K562 (cell line): ENCODE results near the gene CLCNKA. TPM values are rescaled to one million over a fixed set of nuclear protein-coding genes. Genes with fewer than 3 reads are reported as not detected.
A peak's percentile ranks its signal among the peaks of the same experiment; 100 is the strongest.

Experiments
- ARNT ChIP-seq, 2 experiments: fragments of 450-650 bp; IDR thresholded peaks; 2 replicates each; pipeline ENCODE4 v1.6.1; 2016; ENCODE audit warnings: mild to moderate bottlenecking in 1 of 2
- CBFA2T3 ChIP-seq: fragments of 450-650 bp; IDR thresholded peaks from 2 replicates; pipeline ENCODE4 v1.6.1; 2017
- ETV1 ChIP-seq: fragments of 450-650 bp; conservative IDR thresholded peaks from 2 replicates; pipeline ENCODE4 v1.6.1; 2016; ENCODE audit warnings: missing genetic modification characterization, control low read depth, low read depth, missing compliant biosample characterization
- ETV6 ChIP-seq, 3 experiments: fragments of 150-350 bp in 1 of 3; sonication (generic) in 1 of 3; formaldehyde crosslinking in 1 of 3; IDR thresholded peaks; 2 replicates each; pipeline versions ENCODE4 v1.6.1 to v1.8.0; 2014 to 2022; ENCODE audit warnings: borderline replicate concordance in 2 of 3, low read depth in 2 of 3, antibody characterized with exemption in 1 of 3, low read length in 1 of 3, mild to moderate bottlenecking in 1 of 3, missing genetic modification reagents in 1 of 3
- HMG20B ChIP-seq: fragments of 250-450 bp; sonication (Bioruptor Pico); IDR thresholded peaks from 2 replicates; pipeline ENCODE4 v1.5.0; 2021; ENCODE audit warnings: mild to moderate bottlenecking
- HMGN3 ChIP-seq: IDR thresholded peaks from 2 replicates; pipeline ENCODE4 v1.6.1; 2011; ENCODE audit warnings: borderline replicate concordance, low read depth, mild to moderate bottlenecking, mixed read lengths, low read length; ENCODE audit not compliant: insufficient read length; ENCODE audit errors: extremely low read depth
- KAT7 ChIP-seq: sonication (generic); formaldehyde crosslinking; IDR thresholded peaks from 2 replicates; pipeline ENCODE4 v1.8.0; 2022; ENCODE audit warnings: missing genetic modification reagents, mild to moderate bottlenecking, borderline replicate concordance
- MED1 ChIP-seq: sonication (generic); formaldehyde crosslinking; IDR thresholded peaks from 2 replicates; pipeline ENCODE4 v1.8.1; 2023; ENCODE audit warnings: missing genetic modification reagents, borderline replicate concordance
- POLR2G ChIP-seq: fragments of 200-400 bp; formaldehyde crosslinking; IDR thresholded peaks from 2 replicates; pipeline ENCODE4 v1.6.1; 2017; ENCODE audit warnings: low read depth, mild to moderate bottlenecking, antibody characterized with exemption, low read length, moderate library complexity
- RBFOX2 ChIP-seq: fragments of 200-400 bp; formaldehyde crosslinking; IDR thresholded peaks from 2 replicates; pipeline ENCODE4 v1.6.1; 2017; ENCODE audit warnings: low read depth, mild to moderate bottlenecking, low read length, moderate library complexity
- RFX7 ChIP-seq: fragments of 250-450 bp; sonication (Bioruptor Pico); IDR thresholded peaks from 2 replicates; pipeline ENCODE4 v1.5.1; 2021; ENCODE audit warnings: mild to moderate bottlenecking
- SIN3B ChIP-seq: fragments of 450-650 bp; IDR thresholded peaks from 2 replicates; pipeline ENCODE4 v1.6.1; 2017; ENCODE audit warnings: low read depth, mild to moderate bottlenecking, moderate library complexity
- polyA plus RNA-seq, 8 experiments: library from polyadenylated mRNA; depleted of rRNA in 4 of 8; stranded (reverse) in 5 of 8; unstranded in 3 of 8; fragments of >200 nt; fragmentation: Nextera tagmentation in 2 of 8; fragmentation: Illumina TruSeq in 1 of 8; extraction: Ambion mirVana in 2 of 8; extraction: Trizol in 1 of 8; gene quantifications; 2 replicates each; pipeline versions ENCODE4 v1.2.1 to v1.2.3, GENCODE V29; 2011 to 2014; ENCODE audit warnings: inconsistent platforms in 1 of 8, missing spikeins in 1 of 8
- total RNA-seq, 7 experiments: library from RNA; depleted of rRNA in 6 of 7; stranded (reverse); fragments of >200 nt in 6 of 7; fragmentation: Illumina TruSeq in 2 of 7; extraction: Trizol in 2 of 7; gene quantifications; 2 replicates each; pipeline versions ENCODE4 v1.2.1 to v1.2.3, GENCODE V29; 2011 to 2021; ENCODE audit warnings: low replicate concordance in 1 of 7
- TF ChIP-seq, protein P1 (sequence below): IDR thresholded peaks from 2 replicates; pipeline ENCODE4 v1.6.1; 2016; ENCODE audit warnings: missing genetic modification characterization, missing compliant biosample characterization
- TF ChIP-seq, protein P2 (sequence below), 2 experiments: fragments of 200-800 bp in 1 of 2; sonication (Bioruptor generic) in 1 of 2; sonication (generic) in 1 of 2; formaldehyde crosslinking in 1 of 2; IDR thresholded peaks in 1 of 2; conservative IDR thresholded peaks in 1 of 2; 2 replicates each; pipeline versions ENCODE4 v1.5.0 to v1.6.1; 2016 to 2020; ENCODE audit warnings: missing compliant biosample characterization in 1 of 2, missing genetic modification characterization in 1 of 2, missing genetic modification reagents in 1 of 2
- TF ChIP-seq, protein P3 (sequence below): sonication (generic); formaldehyde crosslinking; IDR thresholded peaks from 2 replicates; pipeline ENCODE4 v1.8.1; 2022; ENCODE audit warnings: missing genetic modification reagents
- TF ChIP-seq, protein P4 (sequence below): fragments of 450-650 bp; formaldehyde crosslinking; IDR thresholded peaks from 2 replicates; pipeline ENCODE4 v1.4.0; 2022; ENCODE audit warnings: mild to moderate bottlenecking, moderate library complexity

The CLCNKA gene
- total and polyA plus RNA-seq, 9 of the 15 experiments (the other 6 are each of a cell fraction or from before 2014, with no cell fraction given), result 0.03 to 0.37 (median 0.10) TPM; not detected in 3

DNA sequence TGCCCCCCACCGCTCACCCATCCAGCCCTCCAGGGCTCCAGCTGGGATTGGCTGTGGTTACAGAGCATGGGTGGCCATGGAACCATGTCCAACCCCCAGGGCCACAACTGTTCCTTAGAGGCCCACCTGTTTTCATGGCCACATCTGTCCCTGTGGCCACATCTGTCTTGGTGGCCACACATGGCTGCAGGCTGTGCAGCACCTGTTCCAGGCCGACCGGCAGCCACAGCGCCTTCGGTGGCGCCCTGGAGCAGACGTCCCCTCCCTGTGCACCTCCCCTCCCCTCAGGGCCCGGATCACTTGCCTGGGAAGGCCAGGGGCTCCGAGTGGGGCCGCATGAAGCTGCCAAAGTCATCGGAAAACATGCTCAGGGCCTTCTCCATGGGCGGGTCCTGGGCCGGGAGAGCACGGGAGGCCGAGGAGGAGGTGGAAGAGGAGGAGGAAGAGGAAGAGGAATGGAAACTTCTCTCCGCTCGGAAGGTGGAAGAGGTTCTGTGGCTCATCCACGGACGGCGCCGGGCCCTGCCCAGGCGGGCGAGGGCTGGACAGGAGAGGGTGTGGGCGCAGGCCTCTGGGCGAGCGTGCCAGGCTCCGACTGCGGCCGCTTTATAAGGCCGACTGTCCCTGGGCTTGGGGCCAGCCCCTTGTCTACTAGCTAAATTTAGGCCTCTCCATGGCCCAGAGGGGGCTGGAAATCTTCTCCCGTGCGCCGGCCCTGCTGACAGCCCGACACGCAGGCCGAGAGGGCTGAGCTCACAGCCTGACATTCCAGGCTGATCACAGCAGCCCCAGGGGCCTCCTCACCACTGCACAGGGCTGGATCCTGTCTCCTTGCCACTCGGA lies 4.2 kb upstream of the CLCNKA start, which contains the start of gene HSPB7 (continued):
- TF ChIP-seq KAT7 (CRISPR knock-in tag) (no peak), HMGN3 (peak; percentile 4), RFX7 (no peak), SIN3B (no peak), CBFA2T3 (peak; percentile 74), POLR2G (peak; percentile 47; the same call in 1 of the 2 replicates), ETV1 (no peak), ARNT (IDR thresholded peaks at IDR 0.05) (no peak), ETV6 (IDR thresholded peaks at IDR 0.05; ENCODE audit: borderline replicate concordance in 1 of 2, low read depth in 2 of 2, low read length in 1 of 2) (no peak), ETV6 (CRISPR knock-in tag; IDR thresholded peaks at IDR 0.05; ENCODE audit: borderline replicate concordance) (no peak), RBFOX2 (peak; percentile 41; the same call in 1 of the 2 replicates), MED1 (no peak), HMG20B (no peak)
- TF ChIP-seq, protein P1, sequence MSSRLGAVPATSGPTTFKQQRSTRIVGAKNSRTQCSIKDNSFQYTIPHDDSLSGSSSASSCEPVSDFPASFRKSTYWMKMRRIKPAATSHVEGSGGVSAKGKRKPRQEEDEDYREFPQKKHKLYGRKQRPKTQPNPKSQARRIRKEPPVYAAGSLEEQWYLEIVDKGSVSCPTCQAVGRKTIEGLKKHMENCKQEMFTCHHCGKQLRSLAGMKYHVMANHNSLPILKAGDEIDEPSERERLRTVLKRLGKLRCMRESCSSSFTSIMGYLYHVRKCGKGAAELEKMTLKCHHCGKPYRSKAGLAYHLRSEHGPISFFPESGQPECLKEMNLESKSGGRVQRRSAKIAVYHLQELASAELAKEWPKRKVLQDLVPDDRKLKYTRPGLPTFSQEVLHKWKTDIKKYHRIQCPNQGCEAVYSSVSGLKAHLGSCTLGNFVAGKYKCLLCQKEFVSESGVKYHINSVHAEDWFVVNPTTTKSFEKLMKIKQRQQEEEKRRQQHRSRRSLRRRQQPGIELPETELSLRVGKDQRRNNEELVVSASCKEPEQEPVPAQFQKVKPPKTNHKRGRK (tag), result no peak
- TF ChIP-seq, protein P2, sequence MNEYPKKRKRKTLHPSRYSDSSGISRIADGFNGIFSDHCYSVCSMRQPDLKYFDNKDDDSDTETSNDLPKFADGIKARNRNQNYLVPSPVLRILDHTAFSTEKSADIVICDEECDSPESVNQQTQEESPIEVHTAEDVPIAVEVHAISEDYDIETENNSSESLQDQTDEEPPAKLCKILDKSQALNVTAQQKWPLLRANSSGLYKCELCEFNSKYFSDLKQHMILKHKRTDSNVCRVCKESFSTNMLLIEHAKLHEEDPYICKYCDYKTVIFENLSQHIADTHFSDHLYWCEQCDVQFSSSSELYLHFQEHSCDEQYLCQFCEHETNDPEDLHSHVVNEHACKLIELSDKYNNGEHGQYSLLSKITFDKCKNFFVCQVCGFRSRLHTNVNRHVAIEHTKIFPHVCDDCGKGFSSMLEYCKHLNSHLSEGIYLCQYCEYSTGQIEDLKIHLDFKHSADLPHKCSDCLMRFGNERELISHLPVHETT (CRISPR knock-in tag; conservative IDR thresholded peaks at IDR 0.05 in 1 of 2, IDR thresholded peaks at IDR 0.05 in 1 of 2), result no peak
- TF ChIP-seq, protein P3, sequence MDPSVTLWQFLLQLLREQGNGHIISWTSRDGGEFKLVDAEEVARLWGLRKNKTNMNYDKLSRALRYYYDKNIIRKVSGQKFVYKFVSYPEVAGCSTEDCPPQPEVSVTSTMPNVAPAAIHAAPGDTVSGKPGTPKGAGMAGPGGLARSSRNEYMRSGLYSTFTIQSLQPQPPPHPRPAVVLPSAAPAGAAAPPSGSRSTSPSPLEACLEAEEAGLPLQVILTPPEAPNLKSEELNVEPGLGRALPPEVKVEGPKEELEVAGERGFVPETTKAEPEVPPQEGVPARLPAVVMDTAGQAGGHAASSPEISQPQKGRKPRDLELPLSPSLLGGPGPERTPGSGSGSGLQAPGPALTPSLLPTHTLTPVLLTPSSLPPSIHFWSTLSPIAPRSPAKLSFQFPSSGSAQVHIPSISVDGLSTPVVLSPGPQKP (CRISPR knock-in tag), result no peak
- TF ChIP-seq, protein P4, sequence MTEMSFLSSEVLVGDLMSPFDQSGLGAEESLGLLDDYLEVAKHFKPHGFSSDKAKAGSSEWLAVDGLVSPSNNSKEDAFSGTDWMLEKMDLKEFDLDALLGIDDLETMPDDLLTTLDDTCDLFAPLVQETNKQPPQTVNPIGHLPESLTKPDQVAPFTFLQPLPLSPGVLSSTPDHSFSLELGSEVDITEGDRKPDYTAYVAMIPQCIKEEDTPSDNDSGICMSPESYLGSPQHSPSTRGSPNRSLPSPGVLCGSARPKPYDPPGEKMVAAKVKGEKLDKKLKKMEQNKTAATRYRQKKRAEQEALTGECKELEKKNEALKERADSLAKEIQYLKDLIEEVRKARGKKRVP, result no peak
